ENCODE measurements around the gene TSC1. TPM values are rescaled to one million over a fixed set of nuclear protein-coding genes. Genes with fewer than 3 reads are reported as not detected.

Gene TSC1
- total RNA-seq, 4 donors from 2014 or later = 36.4 to 155 (median 46.6) TPM

DNA sequence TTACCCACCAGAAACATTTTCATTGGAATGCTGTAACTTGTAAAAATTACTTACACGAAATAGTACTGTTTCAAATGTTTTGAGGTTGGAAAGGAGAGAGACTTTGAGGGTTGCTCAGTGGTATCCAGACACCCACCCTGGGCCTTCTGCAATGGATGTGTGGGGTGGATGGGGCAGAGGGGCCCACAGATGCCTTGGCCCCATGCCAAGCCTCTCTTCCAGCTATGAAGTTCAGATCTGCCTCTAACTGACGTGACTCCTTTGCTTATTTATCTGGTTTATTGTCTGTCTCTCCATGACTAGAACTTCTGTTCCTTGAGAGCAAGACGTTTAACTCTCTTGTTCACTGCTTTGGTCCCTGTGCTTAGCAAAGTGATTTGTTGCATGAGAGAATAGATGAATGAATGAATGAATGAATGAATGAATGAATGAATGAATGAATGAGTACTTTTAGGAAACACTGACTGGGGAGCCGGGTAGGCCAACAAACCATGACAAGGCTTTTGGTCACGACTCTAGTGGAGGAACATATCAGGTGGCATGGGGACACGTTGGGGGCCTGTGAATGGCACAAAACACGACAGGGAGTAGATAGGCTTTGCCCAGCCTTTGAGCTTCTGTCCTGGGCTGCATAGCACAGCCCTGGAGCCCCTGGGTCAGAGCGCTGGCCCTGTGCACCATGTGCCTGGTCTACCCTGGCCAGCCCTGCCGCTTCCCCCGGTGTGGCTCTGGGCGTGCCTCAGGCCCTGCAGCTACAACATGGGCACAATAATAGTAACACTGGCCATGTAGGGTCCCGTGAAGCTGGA, 98.1 kb downstream of the TSC1 start:
- no peak overlapping the region for H3K4me3 ChIP-seq
- TF ChIP-seq POLR2A (IDR thresholded peaks at IDR 0.05) = no peak
- TF ChIP-seq, protein P1, sequence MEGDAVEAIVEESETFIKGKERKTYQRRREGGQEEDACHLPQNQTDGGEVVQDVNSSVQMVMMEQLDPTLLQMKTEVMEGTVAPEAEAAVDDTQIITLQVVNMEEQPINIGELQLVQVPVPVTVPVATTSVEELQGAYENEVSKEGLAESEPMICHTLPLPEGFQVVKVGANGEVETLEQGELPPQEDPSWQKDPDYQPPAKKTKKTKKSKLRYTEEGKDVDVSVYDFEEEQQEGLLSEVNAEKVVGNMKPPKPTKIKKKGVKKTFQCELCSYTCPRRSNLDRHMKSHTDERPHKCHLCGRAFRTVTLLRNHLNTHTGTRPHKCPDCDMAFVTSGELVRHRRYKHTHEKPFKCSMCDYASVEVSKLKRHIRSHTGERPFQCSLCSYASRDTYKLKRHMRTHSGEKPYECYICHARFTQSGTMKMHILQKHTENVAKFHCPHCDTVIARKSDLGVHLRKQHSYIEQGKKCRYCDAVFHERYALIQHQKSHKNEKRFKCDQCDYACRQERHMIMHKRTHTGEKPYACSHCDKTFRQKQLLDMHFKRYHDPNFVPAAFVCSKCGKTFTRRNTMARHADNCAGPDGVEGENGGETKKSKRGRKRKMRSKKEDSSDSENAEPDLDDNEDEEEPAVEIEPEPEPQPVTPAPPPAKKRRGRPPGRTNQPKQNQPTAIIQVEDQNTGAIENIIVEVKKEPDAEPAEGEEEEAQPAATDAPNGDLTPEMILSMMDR (IDR thresholded peaks at IDR 0.05) = no peak
- no peak for TF ChIP-seq EP300 (IDR thresholded peaks at IDR 0.05)
- TF ChIP-seq POLR2AphosphoS5 (IDR thresholded peaks at IDR 0.05) = no peak
- H3K27me3 ChIP-seq = no peaks in the 10 kb centered on the region
- H3K4me1 ChIP-seq = no peaks in the 10 kb centered on the region
- no peak for DNase-seq (ENCODE audit: low spot score in 2 of 2)
- H3K27ac ChIP-seq = no peak overlapping the region
- H3K36me3 ChIP-seq = no peaks in the 10 kb centered on the region
- no peaks in the 10 kb centered on the region for H3K9me3 ChIP-seq
- WGBS = 83% methylated on average over 12 of the region's 12 CpGs

DNA sequence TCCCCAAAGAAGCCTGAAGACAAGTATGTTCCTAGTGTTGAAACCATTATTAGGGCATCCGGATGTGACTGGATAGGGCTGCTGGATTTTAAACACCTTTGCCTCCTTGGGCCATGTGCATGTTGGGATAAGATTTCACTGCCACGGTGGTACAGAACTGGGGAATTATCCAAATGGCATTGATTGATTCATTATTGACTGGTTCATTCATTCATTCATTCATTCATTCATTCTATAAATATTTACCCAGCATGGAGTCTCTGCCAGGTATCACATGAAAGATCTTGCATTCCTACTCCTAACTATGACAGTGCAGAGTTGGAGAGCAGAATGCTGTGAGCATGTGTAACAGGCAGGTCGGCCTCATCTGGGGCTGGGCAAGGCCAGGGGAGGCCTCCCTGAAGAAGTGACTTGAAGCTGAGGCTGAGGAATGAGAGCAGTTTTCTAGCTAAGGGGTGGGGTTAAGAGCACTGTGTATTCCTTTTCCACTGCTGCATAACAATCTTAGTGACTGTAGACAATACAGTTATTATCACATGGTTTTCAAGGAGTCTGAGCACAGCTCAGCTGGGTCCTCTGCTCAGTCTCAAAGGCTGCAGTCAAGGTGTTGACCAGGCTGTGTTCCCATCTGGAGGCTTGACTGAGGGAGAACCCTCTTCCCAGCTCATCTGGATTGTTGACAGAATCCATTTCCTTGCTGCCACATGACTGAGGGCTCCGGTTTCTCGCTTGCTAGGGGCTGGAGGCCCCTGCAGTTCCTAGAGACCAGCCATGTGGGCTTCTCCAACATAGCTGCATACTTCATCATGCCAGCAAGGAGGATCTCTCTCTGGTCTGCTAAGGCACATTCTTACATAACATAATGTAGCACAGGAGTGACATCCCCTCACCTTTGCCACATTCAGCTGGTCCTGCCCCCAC, 102.0 kb downstream of the TSC1 start:
- 83% methylated on average over 4 of the region's 5 CpGs for WGBS
- no peaks in the 10 kb centered on the region for H3K27me3 ChIP-seq
- TF ChIP-seq, protein P1 (IDR thresholded peaks at IDR 0.05) = no peak
- TF ChIP-seq POLR2A (IDR thresholded peaks at IDR 0.05) (no peak), POLR2AphosphoS5 (IDR thresholded peaks at IDR 0.05) (no peak)
- H3K36me3 ChIP-seq = no peaks in the 10 kb centered on the region
- H3K4me3 ChIP-seq = no peak overlapping the region
- H3K9me3 ChIP-seq = no peaks in the 10 kb centered on the region
- no peak overlapping the region for H3K27ac ChIP-seq
- no peaks in the 10 kb centered on the region for H3K4me1 ChIP-seq
- no peak for DNase-seq (ENCODE audit: low spot score in 2 of 2)

Other genes starting within 250 kb of the TSC1 start
- 1 to 10 TPM; 1.4 to 3.7 (median 1.8) TPM for gene AK8, start 66.3 kb downstream of the TSC1 start, total RNA-seq
- 10 to 100 TPM in 1 of 4 donors, 1 to 10 TPM in 3; 8.7 to 10.3 (median 9.9) TPM for gene SPACA9, start 65.7 kb downstream of the TSC1 start, total RNA-seq
- not detected for gene GFI1B, start 34.1 kb upstream of the TSC1 start, total RNA-seq
- gene GTF3C5, start 86.4 kb upstream of the TSC1 start, total RNA-seq = 100 to 1,000 TPM in 1 of 4 donors, 10 to 100 TPM in 3; 55.8 to 103 (median 63.1) TPM
- gene CEL, start 117.4 kb upstream of the TSC1 start, total RNA-seq = 10 to 100 TPM in 1 of 4 donors, 1 to 10 TPM in 3; 5.2 to 10.7 (median 5.9) TPM
- gene RALGDS, start 176.6 kb upstream of the TSC1 start, total RNA-seq = 100 to 1,000 TPM; 173 to 244 (median 212) TPM
- gene GBGT1, start 219.3 kb upstream of the TSC1 start, total RNA-seq = 10 to 100 TPM in 1 of 4 donors, 1 to 10 TPM in 3; 2.6 to 14.6 (median 5.8) TPM

All from suprapubic skin (tissue), 4 donors.